Breast epithelium (tissue), 4 donors: ENCODE data around the gene PLCG2. TPM values are rescaled to one million over a fixed set of nuclear protein-coding genes. Genes with fewer than 3 reads are reported as not detected.

Experiments used
- DNase-seq, 2 donors: peaks; one replicate each; pipeline ENCODE4 v3.0.0-alpha.2; 2019; ENCODE audit warnings: low spot score in 2 of 2
- H3K27ac ChIP-seq, 2 donors: fragments of 200-600 bp; sonication (generic) in 1 of 2; one replicate each; pipeline ENCODE4 v1.5.1; 2016 to 2019; ENCODE audit warnings: mild to moderate bottlenecking in 1 of 2
- H3K27me3 ChIP-seq, 2 donors: fragments of 200-600 bp; sonication (generic) in 1 of 2; one replicate each; pipeline versions ENCODE4 v1.5.1 to v1.6.0; 2017 to 2019; ENCODE audit warnings: control low read depth in 1 of 2, mild to moderate bottlenecking in 1 of 2
- H3K36me3 ChIP-seq: fragments of 200-600 bp; one replicate; pipeline ENCODE4 v1.5.1; 2019
- H3K4me1 ChIP-seq, 2 donors: fragments of 200-600 bp; sonication (generic); one replicate each; pipeline ENCODE4 v1.5.1; 2016 to 2019; ENCODE audit warnings: control low read depth in 1 of 2
- H3K4me3 ChIP-seq, 3 donors: fragments of 200-600 bp; sonication (generic); 1 replicate in 2 of 3; 2 replicates in 1 of 3; pipeline ENCODE4 v1.5.1; 2016 to 2019; ENCODE audit warnings: mild to moderate bottlenecking in 3 of 3, moderate library complexity in 2 of 3
- H3K9me3 ChIP-seq, 2 donors: fragments of 200-600 bp; sonication (generic) in 1 of 2; one replicate each; pipeline ENCODE4 v1.5.1; 2016 to 2019; ENCODE audit warnings: control low read depth in 1 of 2
- POLR2A ChIP-seq: fragments of 450-650 bp; IDR thresholded peaks from one replicate; pipeline ENCODE4 v1.6.1; 2016; ENCODE audit warnings: antibody characterized with exemption, mild to moderate bottlenecking, moderate library complexity
- POLR2AphosphoS5 ChIP-seq, 3 donors: sonication (generic); formaldehyde crosslinking; IDR thresholded peaks; one replicate each; pipeline ENCODE4 v1.6.1; 2017; ENCODE audit warnings: antibody characterized with exemption in 3 of 3
- intact Hi-C: fragments of 100-400 bp; cut with DNase I; formaldehyde crosslinking; loops from one replicate; pipeline ENCODE4 v1.15.1; 2023; ENCODE audit warnings: low total_unique reads
- total RNA-seq, 3 donors: library from RNA; depleted of rRNA; stranded (reverse); fragments of >200 nt; gene quantifications; one replicate each; pipeline ENCODE4 v1.1.0, GENCODE V29; 2016
- TF ChIP-seq, protein P1 (sequence below), 3 donors: fragments of 450-650 bp; IDR thresholded peaks; one replicate each; pipeline ENCODE4 v1.5.1; 2016 to 2017; ENCODE audit warnings: antibody characterized with exemption in 3 of 3, mild to moderate bottlenecking in 3 of 3, moderate library complexity in 3 of 3

Gene PLCG2
- total RNA-seq, 3 donors from 2014 or later, result 14.6 to 24.6 (median 24.3) TPM

DNA sequence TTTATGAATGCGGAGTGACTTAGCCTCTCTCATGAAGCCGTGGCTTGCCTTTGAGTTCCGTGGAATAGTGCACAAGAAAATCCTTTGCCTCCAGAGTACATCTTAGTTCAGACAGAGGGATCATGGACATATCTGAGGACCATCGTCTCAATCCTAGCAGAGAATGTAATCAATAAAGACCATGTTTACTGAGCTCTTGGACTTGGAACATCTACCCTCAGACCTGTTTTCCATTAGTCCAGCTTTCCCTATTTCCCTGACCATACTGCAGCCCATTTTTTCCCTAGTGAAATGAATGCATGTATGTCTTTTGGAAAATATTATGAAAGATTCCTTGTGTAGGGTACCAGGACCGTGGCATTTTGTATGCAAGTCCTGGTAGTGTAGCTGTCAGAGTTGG is 90.2 kb downstream of the PLCG2 start:
- H3K27ac ChIP-seq, result no peak overlapping the region
- H3K4me1 ChIP-seq, result no peaks in the 10 kb centered on the region
- DNase-seq, result no peak
- no peaks in the 10 kb centered on the region for H3K36me3 ChIP-seq
- H3K4me3 ChIP-seq, result no peak overlapping the region
- no peaks in the 10 kb centered on the region for H3K9me3 ChIP-seq
- intact Hi-C loops, result no loop called here
- no peak for TF ChIP-seq POLR2A
- TF ChIP-seq POLR2AphosphoS5 (IDR thresholded peaks at IDR 0.05), result no peak
- TF ChIP-seq, protein P1, sequence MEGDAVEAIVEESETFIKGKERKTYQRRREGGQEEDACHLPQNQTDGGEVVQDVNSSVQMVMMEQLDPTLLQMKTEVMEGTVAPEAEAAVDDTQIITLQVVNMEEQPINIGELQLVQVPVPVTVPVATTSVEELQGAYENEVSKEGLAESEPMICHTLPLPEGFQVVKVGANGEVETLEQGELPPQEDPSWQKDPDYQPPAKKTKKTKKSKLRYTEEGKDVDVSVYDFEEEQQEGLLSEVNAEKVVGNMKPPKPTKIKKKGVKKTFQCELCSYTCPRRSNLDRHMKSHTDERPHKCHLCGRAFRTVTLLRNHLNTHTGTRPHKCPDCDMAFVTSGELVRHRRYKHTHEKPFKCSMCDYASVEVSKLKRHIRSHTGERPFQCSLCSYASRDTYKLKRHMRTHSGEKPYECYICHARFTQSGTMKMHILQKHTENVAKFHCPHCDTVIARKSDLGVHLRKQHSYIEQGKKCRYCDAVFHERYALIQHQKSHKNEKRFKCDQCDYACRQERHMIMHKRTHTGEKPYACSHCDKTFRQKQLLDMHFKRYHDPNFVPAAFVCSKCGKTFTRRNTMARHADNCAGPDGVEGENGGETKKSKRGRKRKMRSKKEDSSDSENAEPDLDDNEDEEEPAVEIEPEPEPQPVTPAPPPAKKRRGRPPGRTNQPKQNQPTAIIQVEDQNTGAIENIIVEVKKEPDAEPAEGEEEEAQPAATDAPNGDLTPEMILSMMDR (IDR thresholded peaks at IDR 0.05), result no peak
- no peaks in the 10 kb centered on the region for H3K27me3 ChIP-seq

DNA sequence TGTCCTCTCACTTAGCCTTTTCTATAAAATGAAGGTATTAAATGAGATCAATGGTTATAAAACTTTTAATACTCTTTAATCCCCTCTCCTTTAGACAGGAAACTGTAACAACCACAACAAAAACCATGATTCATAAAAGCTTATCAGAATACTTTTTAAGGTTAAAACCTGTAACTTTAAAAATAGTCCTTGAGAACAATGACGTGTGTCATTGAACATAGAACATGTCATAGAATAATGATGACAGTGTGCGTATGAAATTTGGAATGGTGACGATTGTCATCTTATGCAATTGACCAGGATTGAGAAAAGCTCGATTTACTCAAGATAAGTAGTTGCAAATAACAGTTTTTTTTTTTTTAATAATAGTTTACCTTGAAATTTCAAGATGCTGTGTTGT is 94.1 kb downstream of the PLCG2 start:
- H3K4me3 ChIP-seq, result no peak overlapping the region
- H3K27ac ChIP-seq, result no peak overlapping the region
- DNase-seq, result no peak
- no peaks in the 10 kb centered on the region for H3K27me3 ChIP-seq
- no peaks in the 10 kb centered on the region for H3K36me3 ChIP-seq
- no peaks in the 10 kb centered on the region for H3K9me3 ChIP-seq
- no peaks in the 10 kb centered on the region for H3K4me1 ChIP-seq
- TF ChIP-seq POLR2A, result no peak
- TF ChIP-seq, protein P1 (IDR thresholded peaks at IDR 0.05), result no peak
- no peak for TF ChIP-seq POLR2AphosphoS5 (IDR thresholded peaks at IDR 0.05)
- intact Hi-C loops, result no loop called here

DNA sequence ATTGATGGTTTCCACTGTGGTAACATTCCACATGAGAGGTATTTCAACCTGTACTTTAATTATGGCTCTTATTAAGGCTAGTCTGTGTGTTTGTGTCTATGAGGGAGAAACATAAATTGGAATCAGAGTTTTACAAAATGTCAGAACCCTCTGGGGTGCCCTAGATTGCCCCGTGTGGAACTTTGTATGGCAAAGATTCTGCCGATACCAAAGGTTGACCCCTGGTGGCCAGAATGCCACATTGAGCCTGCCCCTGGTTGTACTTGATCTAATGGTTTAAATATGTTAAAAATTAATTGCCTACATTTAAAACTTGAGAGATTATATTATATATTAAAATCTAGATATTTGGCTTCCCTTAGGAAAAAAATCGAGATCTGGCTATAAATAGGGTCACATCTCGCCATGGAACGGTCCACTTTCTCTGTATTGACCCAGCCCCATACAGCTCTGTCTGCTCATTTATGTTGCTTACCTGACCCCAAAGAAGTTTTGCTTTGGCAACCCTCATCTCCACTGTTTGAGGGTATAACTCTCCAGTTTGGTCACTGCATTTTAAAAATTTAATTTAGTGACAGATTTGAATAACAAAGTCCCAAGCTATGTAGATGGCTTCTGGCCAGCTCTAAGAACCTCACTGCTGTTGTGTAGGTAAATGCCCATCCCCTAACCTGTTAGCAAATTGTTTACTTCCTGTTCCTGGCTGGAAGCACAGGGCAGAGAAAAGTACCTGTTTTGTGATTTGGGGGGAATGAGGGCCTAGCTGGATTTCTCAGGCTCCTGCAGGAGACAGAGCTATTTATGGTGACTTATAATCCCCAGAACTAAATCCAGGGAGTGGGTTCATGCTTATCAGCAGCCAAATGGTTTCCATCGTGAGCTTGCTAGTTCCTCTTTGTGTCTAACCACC is 95.0 kb downstream of the PLCG2 start:
- Histone ChIP-seq H3K27me3 (no peaks in the 10 kb centered on the region), H3K36me3 (no peaks in the 10 kb centered on the region), H3K9me3 (no peaks in the 10 kb centered on the region), H3K4me3 (no peak overlapping the region), H3K4me1 (no peaks in the 10 kb centered on the region), H3K27ac (no peak overlapping the region)
- TF ChIP-seq, protein P1 (IDR thresholded peaks at IDR 0.05), result peak; percentile 27 to 76 (median 70)
- TF ChIP-seq POLR2AphosphoS5 (IDR thresholded peaks at IDR 0.05) (no peak), POLR2A (no peak)
- peak in 1 of 2 donors; percentile 54 for DNase-seq
- intact Hi-C loops, result no loop called here

DNA sequence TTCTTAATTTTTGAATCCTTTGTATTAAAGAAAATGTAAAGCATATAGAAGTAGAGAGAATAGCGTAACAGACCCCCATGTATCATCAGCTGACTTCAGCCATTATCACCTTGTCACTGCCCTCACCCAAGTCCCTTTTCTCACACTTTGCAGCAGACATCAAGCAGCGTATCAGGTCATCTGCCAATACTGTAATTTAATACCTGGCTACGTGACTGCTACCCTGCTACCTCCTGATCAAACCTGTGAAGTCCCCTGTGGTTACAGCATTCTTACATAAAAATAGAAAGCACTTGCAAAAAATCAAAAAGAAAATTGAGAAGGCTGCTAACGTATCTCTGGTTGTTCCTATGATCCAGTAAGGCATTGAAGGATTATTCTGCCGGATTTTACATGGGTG is 96.4 kb downstream of the PLCG2 start:
- intact Hi-C loops, result no loop called here

More for the DNA sequence above, 96.4 kb downstream of the PLCG2 start:
- Histone ChIP-seq H3K36me3 (no peaks in the 10 kb centered on the region), H3K27ac (no peak overlapping the region), H3K9me3 (no peaks in the 10 kb centered on the region), H3K4me1 (no peaks in the 10 kb centered on the region), H3K4me3 (no peak overlapping the region), H3K27me3 (no peaks in the 10 kb centered on the region)
- TF ChIP-seq, protein P1 (IDR thresholded peaks at IDR 0.05), result no peak
- TF ChIP-seq POLR2A, result no peak
- TF ChIP-seq POLR2AphosphoS5 (IDR thresholded peaks at IDR 0.05), result no peak
- DNase-seq, result no peak
